Measurements from ENCODE around the gene MYOM1.
"Not testable (repeated sequence)": the region's sequence is repeated elsewhere in the genome, so short reads cannot be mapped to it uniquely, and the experiment has no call there.

MYOM1 gene

DNA sequence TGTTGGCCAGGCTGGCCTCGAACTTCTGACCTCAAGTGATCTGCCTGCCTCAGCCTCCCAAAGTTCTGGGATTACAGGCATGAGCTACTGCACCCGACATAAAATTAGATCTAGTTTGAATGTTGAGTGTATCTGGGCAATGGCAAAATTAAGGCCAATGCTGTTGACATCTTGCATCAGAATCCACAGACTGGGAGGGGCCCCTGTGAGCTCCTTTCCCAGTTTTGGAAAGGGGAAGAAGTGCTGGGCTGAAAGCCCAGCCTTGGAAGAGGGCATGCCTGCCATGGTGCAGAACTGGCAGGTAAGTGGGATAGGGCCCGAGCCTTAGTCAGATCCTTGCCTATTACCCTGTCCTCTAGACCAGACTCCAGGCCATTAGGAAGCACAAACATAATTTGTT is 4.5 kb upstream of the MYOM1 start:
- Mint-ChIP-seq H3K36me3 (ENCODE audit: insufficient read depth) (no peaks in the 10 kb centered on the region), H3K27me3 (no peaks in the 10 kb centered on the region)

GRCh38 chr18:3223356-3223755 is 3.6 kb upstream of the MYOM1 start:
- no peak for DNase-seq (ENCODE audit: low spot score in 2 of 2)
- Mint-ChIP-seq H3K27me3 (no peaks in the 10 kb centered on the region), H3K4me3 (no peak overlapping the region), H3K36me3 (ENCODE audit: insufficient read depth) (no peaks in the 10 kb centered on the region), H3K4me1 (no peaks in the 10 kb centered on the region), H3K9me3 (no peaks in the 10 kb centered on the region), H3K27ac (ENCODE audit: low read depth) (no peak overlapping the region)
- ATAC-seq (replicated peaks; ENCODE audit: extremely low read depth, poor library complexity, severe bottlenecking), result no peak

More for the DNA sequence above, 4.5 kb upstream of the MYOM1 start:
- H3K4me1 Mint-ChIP-seq, result no peaks in the 10 kb centered on the region
- no peak overlapping the region for H3K4me3 Mint-ChIP-seq
- H3K9me3 Mint-ChIP-seq, result no peaks in the 10 kb centered on the region
- DNase-seq (ENCODE audit: low spot score in 2 of 2), result no peak
- no peak overlapping the region for H3K27ac Mint-ChIP-seq (ENCODE audit: low read depth)
- ATAC-seq (replicated peaks; ENCODE audit: extremely low read depth, poor library complexity, severe bottlenecking), result no peak

GRCh38 chr18:3221496-3221895 is 1.7 kb upstream of the MYOM1 start:
- Mint-ChIP-seq H3K27me3 (no peaks in the 10 kb centered on the region), H3K4me3 (no peak overlapping the region), H3K9me3 (no peaks in the 10 kb centered on the region), H3K27ac (ENCODE audit: low read depth) (no peak overlapping the region), H3K4me1 (no peaks in the 10 kb centered on the region), H3K36me3 (ENCODE audit: insufficient read depth) (no peaks in the 10 kb centered on the region)
- ATAC-seq (replicated peaks; ENCODE audit: extremely low read depth, poor library complexity, severe bottlenecking), result no peak
- DNase-seq (ENCODE audit: low spot score in 2 of 2), result no peak

DNA sequence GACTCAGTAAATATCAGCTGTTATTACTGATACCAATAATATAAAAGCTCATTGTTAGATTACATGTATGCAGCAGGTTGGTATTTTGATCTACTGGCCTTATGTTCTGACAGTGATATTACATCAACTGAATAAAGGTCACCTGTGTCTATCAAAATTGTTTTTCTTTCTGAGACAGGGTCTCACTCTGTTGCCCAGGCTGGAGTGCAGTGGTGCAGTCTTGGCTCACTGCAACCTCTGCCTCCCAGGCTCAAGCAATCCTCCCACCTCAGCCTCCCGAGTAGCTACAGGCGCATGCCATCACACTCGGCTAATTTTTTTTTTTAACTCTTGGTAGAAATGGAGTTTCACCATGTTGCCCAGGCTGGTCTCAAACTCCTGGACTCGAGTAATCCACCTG is 1.1 kb upstream of the MYOM1 start:
- H3K4me1 Mint-ChIP-seq; H3K4me3 Mint-ChIP-seq; H3K9me3 Mint-ChIP-seq; ATAC-seq (replicated peaks; ENCODE audit: extremely low read depth, poor library complexity, severe bottlenecking); H3K27ac Mint-ChIP-seq (ENCODE audit: low read depth); H3K36me3 Mint-ChIP-seq (ENCODE audit: insufficient read depth); DNase-seq (ENCODE audit: low spot score in 2 of 2); H3K27me3 Mint-ChIP-seq: not testable (repeated sequence)

- H3K27ac Mint-ChIP-seq (ENCODE audit: low read depth), result no peak overlapping the region
- ATAC-seq (replicated peaks; ENCODE audit: extremely low read depth, poor library complexity, severe bottlenecking), result no peak
- no peaks in the 10 kb centered on the region for H3K9me3 Mint-ChIP-seq
- no peaks in the 10 kb centered on the region for H3K4me1 Mint-ChIP-seq
- H3K4me3 Mint-ChIP-seq, result no peak overlapping the region
- no peaks in the 10 kb centered on the region for H3K27me3 Mint-ChIP-seq
- H3K36me3 Mint-ChIP-seq (ENCODE audit: insufficient read depth), result no peaks in the 10 kb centered on the region
- DNase-seq (ENCODE audit: low spot score in 2 of 2), result no peak
Measured at GRCh38 chr18:3219241-3219630, 532 bp downstream of the MYOM1 start.

GRCh38 chr18:3218819-3219218 is 949 bp downstream of the MYOM1 start:
- Mint-ChIP-seq H3K9me3 (no peaks in the 10 kb centered on the region), H3K27me3 (no peaks in the 10 kb centered on the region), H3K27ac (ENCODE audit: low read depth) (no peak overlapping the region), H3K4me1 (no peaks in the 10 kb centered on the region), H3K36me3 (ENCODE audit: insufficient read depth) (no peaks in the 10 kb centered on the region), H3K4me3 (no peak overlapping the region)
- no peak for DNase-seq (ENCODE audit: low spot score in 2 of 2)
- no peak for ATAC-seq (replicated peaks; ENCODE audit: extremely low read depth, poor library complexity, severe bottlenecking)

- Mint-ChIP-seq H3K36me3 (ENCODE audit: insufficient read depth) (no peaks in the 10 kb centered on the region), H3K4me1 (no peaks in the 10 kb centered on the region), H3K4me3 (no peak overlapping the region), H3K27ac (ENCODE audit: low read depth) (no peak overlapping the region), H3K27me3 (no peaks in the 10 kb centered on the region), H3K9me3 (no peaks in the 10 kb centered on the region)
- ATAC-seq (replicated peaks; ENCODE audit: extremely low read depth, poor library complexity, severe bottlenecking), result no peak
- no peak for DNase-seq (ENCODE audit: low spot score in 2 of 2)
Measured at GRCh38 chr18:3217948-3218647, 1.7 kb downstream of the MYOM1 start.

DNA sequence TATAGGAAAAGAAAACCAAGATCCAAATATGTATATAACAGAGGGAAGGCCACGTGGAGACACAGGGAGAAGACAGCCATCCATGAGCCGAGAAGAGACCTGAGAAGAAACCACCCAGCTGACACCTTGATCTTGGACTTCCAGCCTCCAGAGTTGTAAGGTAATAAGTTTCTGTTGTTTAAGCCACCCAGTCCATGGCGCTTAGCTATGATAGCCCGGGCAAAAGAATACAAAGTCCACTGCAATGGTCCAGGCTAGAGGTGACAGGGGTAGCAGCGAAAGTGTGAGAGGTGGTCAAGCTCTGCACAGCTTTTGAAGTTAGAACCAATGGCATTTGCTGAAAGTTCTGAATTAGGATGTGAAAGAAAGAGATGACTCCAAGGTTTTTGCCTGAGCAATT is 2.8 kb downstream of the MYOM1 start:
- DNase-seq (ENCODE audit: low spot score in 2 of 2), result no peak
- H3K27me3 Mint-ChIP-seq, result no peaks in the 10 kb centered on the region
- no peak overlapping the region for H3K4me3 Mint-ChIP-seq
- ATAC-seq (replicated peaks; ENCODE audit: extremely low read depth, poor library complexity, severe bottlenecking), result no peak
- no peaks in the 10 kb centered on the region for H3K9me3 Mint-ChIP-seq
- H3K4me1 Mint-ChIP-seq, result no peaks in the 10 kb centered on the region
- H3K27ac Mint-ChIP-seq (ENCODE audit: low read depth), result no peak overlapping the region
- H3K36me3 Mint-ChIP-seq (ENCODE audit: insufficient read depth), result no peaks in the 10 kb centered on the region

GRCh38 chr18:3214855-3215637 is 4.7 kb downstream of the MYOM1 start:
- no peak for DNase-seq (ENCODE audit: low spot score in 2 of 2)
- no peaks in the 10 kb centered on the region for H3K9me3 Mint-ChIP-seq
- ATAC-seq (replicated peaks; ENCODE audit: extremely low read depth, poor library complexity, severe bottlenecking), result no peak
- no peaks in the 10 kb centered on the region for H3K4me1 Mint-ChIP-seq
- H3K36me3 Mint-ChIP-seq (ENCODE audit: insufficient read depth), result peaks cover 1% of the 10 kb centered on the region
- no peak overlapping the region for H3K27ac Mint-ChIP-seq (ENCODE audit: low read depth)
- no peaks in the 10 kb centered on the region for H3K27me3 Mint-ChIP-seq
- H3K4me3 Mint-ChIP-seq, result no peak overlapping the region

DNA sequence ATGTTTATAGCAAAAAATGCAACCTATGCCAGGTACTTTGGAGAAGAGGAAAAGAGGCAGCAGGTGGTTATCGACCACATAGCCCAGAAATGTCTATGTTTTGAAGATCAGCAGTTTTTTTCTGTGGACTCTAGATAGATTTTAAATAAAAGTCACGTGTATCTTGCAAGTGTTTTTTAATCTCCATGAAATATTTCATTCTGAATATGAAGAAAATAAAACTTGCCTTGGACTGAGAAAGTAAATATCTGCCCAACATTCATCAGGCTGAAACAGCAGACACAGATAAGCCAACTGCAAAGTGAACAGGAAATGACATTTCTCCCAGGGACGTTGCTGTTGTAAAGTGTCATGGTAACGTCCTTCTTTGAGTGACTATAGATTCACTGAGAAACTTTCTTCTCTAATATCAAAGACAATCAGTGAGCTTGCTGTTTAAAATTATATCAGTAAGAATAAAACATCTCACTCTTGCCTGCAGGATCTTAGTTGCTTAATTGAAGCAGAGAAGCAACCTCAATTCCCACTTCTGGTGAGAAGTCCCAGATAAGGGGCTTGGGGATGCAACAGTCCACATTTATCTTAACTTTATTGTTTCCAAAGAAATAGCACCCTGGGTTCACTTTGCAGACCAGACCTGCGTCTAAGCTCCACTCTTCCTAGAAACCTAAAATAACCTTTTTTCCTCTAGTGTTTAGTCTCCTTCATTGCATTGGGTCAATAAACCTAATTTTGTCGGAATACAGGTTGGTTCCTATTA is 6.3 kb downstream of the MYOM1 start:
- Mint-ChIP-seq H3K27ac (ENCODE audit: low read depth) (no peak overlapping the region), H3K4me3 (no peak overlapping the region), H3K4me1 (peaks cover 6% of the 10 kb centered on the region), H3K9me3 (no peaks in the 10 kb centered on the region), H3K36me3 (ENCODE audit: insufficient read depth) (peaks cover 3% of the 10 kb centered on the region), H3K27me3 (no peaks in the 10 kb centered on the region)
- DNase-seq (ENCODE audit: low spot score in 2 of 2) (no peak), ATAC-seq (replicated peaks; ENCODE audit: extremely low read depth, poor library complexity, severe bottlenecking) (peak; percentile 68)

GRCh38 chr18:3212657-3213056 is 7.1 kb downstream of the MYOM1 start:
- DNase-seq (ENCODE audit: low spot score in 2 of 2), result no peak
- ATAC-seq (replicated peaks; ENCODE audit: extremely low read depth, poor library complexity, severe bottlenecking), result no peak
- Mint-ChIP-seq H3K36me3 (ENCODE audit: insufficient read depth) (peaks cover 3% of the 10 kb centered on the region), H3K9me3 (no peaks in the 10 kb centered on the region), H3K27ac (ENCODE audit: low read depth) (no peak overlapping the region), H3K4me3 (no peak overlapping the region), H3K27me3 (no peaks in the 10 kb centered on the region), H3K4me1 (peaks cover 6% of the 10 kb centered on the region)

- no peak for ATAC-seq (replicated peaks; ENCODE audit: extremely low read depth, poor library complexity, severe bottlenecking)
- no peak overlapping the region for H3K27ac Mint-ChIP-seq (ENCODE audit: low read depth)
- no peaks in the 10 kb centered on the region for H3K9me3 Mint-ChIP-seq
- peaks cover 3% of the 10 kb centered on the region for H3K36me3 Mint-ChIP-seq (ENCODE audit: insufficient read depth)
- peaks cover 6% of the 10 kb centered on the region for H3K4me1 Mint-ChIP-seq
- no peaks in the 10 kb centered on the region for H3K27me3 Mint-ChIP-seq
- H3K4me3 Mint-ChIP-seq, result no peak overlapping the region
- DNase-seq (ENCODE audit: low spot score in 2 of 2), result no peak
Measured at GRCh38 chr18:3211236-3211992, 8.4 kb downstream of the MYOM1 start.
